ENCODE measurements around the gene TENT5C. TPM values are rescaled to one million over a fixed set of nuclear protein-coding genes. Genes with fewer than 3 reads are reported as not detected.

TENT5C gene
- total RNA-seq, 2 donors from 2014 or later, result 5.4 to 6.9 TPM

GRCh38 chr1:117644696-117645311, 39.0 kb downstream of the TENT5C start:
- Histone ChIP-seq H3K9me3 (no peaks in the 10 kb centered on the region), H3K27ac (no peak overlapping the region), H3K4me3 (no peak overlapping the region), H3K4me1 (ENCODE audit: control insufficient read depth in 1 of 2, low read depth in 2 of 2) (peaks cover 0 to 12% of the 10 kb centered on the region in 2 donors), H3K27me3 (replicated peaks; ENCODE audit: insufficient read depth) (no peaks in the 10 kb centered on the region), H3K36me3 (no peaks in the 10 kb centered on the region)
- no peak for TF ChIP-seq CTCF (IDR thresholded peaks at IDR 0.05)
- ATAC-seq (ENCODE audit: insufficient number of reproducible peaks, low FRiP score, low read depth) (no peak), DNase-seq (ENCODE audit: low spot score) (no peak)

- no peak overlapping the region for H3K4me3 ChIP-seq
- no peak for TF ChIP-seq CTCF (IDR thresholded peaks at IDR 0.05)
- ATAC-seq (ENCODE audit: insufficient number of reproducible peaks, low FRiP score, low read depth) (no peak), DNase-seq (ENCODE audit: low spot score) (no peak)
- H3K9me3 ChIP-seq, result no peaks in the 10 kb centered on the region
- no peaks in the 10 kb centered on the region for H3K36me3 ChIP-seq
- H3K4me1 ChIP-seq (ENCODE audit: control insufficient read depth in 1 of 2, low read depth in 2 of 2), result peaks cover 0 to 12% of the 10 kb centered on the region in 2 donors
- no peaks in the 10 kb centered on the region for H3K27me3 ChIP-seq (replicated peaks; ENCODE audit: insufficient read depth)
- H3K27ac ChIP-seq, result no peak overlapping the region
These were observed 39.5 kb downstream of the TENT5C start for GRCh38 chr1:117645343-117645742.

- H3K4me1 ChIP-seq (ENCODE audit: control insufficient read depth in 1 of 2, low read depth in 2 of 2), result peaks cover 0 to 12% of the 10 kb centered on the region in 2 donors
- TF ChIP-seq CTCF (IDR thresholded peaks at IDR 0.05), result no peak
- no peak overlapping the region for H3K27ac ChIP-seq
- no peaks in the 10 kb centered on the region for H3K36me3 ChIP-seq
- H3K4me3 ChIP-seq, result no peak overlapping the region
- H3K9me3 ChIP-seq, result no peaks in the 10 kb centered on the region
- ATAC-seq (ENCODE audit: insufficient number of reproducible peaks, low FRiP score, low read depth) (no peak), DNase-seq (ENCODE audit: low spot score) (no peak)
- H3K27me3 ChIP-seq (replicated peaks; ENCODE audit: insufficient read depth), result no peaks in the 10 kb centered on the region
These were observed 40.4 kb downstream of the TENT5C start for GRCh38 chr1:117646007-117646811.

- no peak for TF ChIP-seq CTCF (IDR thresholded peaks at IDR 0.05)
- no peak for DNase-seq (ENCODE audit: low spot score)
- Histone ChIP-seq H3K27me3 (replicated peaks; ENCODE audit: insufficient read depth) (no peaks in the 10 kb centered on the region), H3K4me1 (ENCODE audit: control insufficient read depth in 1 of 2, low read depth in 2 of 2) (peaks cover 0 to 12% of the 10 kb centered on the region in 2 donors), H3K27ac (no peak overlapping the region), H3K4me3 (no peak overlapping the region), H3K36me3 (no peaks in the 10 kb centered on the region), H3K9me3 (no peaks in the 10 kb centered on the region)
- ATAC-seq (ENCODE audit: insufficient number of reproducible peaks, low FRiP score, low read depth), result no peak
These were observed 41.1 kb downstream of the TENT5C start for GRCh38 chr1:117646956-117647355.

GRCh38 chr1:117648015-117648414, 42.2 kb downstream of the TENT5C start:
- Histone ChIP-seq H3K4me3 (no peak overlapping the region), H3K36me3 (no peaks in the 10 kb centered on the region), H3K27me3 (replicated peaks; ENCODE audit: insufficient read depth) (no peaks in the 10 kb centered on the region), H3K27ac (no peak overlapping the region), H3K4me1 (ENCODE audit: control insufficient read depth in 1 of 2, low read depth in 2 of 2) (peaks cover 0 to 12% of the 10 kb centered on the region in 2 donors), H3K9me3 (no peaks in the 10 kb centered on the region)
- TF ChIP-seq CTCF (IDR thresholded peaks at IDR 0.05), result no peak
- DNase-seq (ENCODE audit: low spot score), result no peak
- ATAC-seq (ENCODE audit: insufficient number of reproducible peaks, low FRiP score, low read depth), result no peak

Data from thoracic aorta (tissue), 2 donors.